CD4-positive, alpha-beta T cell treated with Interleukin-10 for 1 hour (primary cell): ENCODE measurements around the gene CDC45.
"Not testable (repeated sequence)": the region's sequence is repeated elsewhere in the genome, so short reads cannot be mapped to it uniquely, and the experiment has no call there.

Experiments
- DNase-seq: peaks from one replicate; pipeline ENCODE4 v3.0.0-alpha.2; 2020

The CDC45 gene, protein sequence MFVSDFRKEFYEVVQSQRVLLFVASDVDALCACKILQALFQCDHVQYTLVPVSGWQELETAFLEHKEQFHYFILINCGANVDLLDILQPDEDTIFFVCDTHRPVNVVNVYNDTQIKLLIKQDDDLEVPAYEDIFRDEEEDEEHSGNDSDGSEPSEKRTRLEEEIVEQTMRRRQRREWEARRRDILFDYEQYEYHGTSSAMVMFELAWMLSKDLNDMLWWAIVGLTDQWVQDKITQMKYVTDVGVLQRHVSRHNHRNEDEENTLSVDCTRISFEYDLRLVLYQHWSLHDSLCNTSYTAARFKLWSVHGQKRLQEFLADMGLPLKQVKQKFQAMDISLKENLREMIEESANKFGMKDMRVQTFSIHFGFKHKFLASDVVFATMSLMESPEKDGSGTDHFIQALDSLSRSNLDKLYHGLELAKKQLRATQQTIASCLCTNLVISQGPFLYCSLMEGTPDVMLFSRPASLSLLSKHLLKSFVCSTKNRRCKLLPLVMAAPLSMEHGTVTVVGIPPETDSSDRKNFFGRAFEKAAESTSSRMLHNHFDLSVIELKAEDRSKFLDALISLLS

DNA sequence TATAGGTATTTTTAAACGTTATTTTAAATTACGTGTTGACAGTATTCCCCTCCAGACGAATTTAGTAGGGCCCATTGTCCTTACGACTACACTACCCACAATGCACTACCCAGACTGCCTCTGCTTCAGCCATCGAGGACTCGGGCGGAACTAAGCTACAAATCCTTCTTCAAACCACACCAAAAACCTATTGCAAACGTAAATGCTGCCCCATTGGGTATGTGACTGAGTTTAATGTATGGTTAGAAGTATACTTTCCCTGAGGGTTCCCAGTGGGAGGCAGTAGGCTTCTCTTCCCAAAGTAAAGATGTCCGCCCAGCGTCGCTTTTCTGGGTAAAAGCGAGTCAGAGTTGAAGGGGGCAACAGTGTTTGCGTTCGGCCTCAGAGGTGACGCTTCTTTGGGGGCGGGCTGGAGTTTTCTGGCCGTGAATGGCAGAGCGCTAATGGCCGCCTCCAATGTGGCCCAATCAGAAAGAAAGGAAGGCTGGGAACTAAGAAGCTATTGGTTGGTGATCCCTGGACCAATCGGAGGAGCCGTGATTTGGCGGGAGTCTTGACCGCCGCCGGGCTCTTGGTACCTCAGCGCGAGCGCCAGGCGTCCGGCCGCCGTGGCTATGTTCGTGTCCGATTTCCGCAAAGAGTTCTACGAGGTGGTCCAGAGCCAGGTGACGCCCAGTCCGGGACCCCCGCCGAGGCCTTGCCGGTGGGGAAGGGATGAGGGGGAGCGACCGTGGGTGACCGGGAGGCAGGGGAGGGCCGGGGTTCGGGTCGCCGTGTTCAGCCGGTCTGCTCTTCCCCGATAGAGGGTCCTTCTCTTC is at the start of gene CDC45:
TSS of gene CDC45 (plus strand) at position 566 of the 818 bp plus-strand sequence. CDS start at position 615, 49 bp downstream.
- peak; percentile 97 for DNase-seq

DNA sequence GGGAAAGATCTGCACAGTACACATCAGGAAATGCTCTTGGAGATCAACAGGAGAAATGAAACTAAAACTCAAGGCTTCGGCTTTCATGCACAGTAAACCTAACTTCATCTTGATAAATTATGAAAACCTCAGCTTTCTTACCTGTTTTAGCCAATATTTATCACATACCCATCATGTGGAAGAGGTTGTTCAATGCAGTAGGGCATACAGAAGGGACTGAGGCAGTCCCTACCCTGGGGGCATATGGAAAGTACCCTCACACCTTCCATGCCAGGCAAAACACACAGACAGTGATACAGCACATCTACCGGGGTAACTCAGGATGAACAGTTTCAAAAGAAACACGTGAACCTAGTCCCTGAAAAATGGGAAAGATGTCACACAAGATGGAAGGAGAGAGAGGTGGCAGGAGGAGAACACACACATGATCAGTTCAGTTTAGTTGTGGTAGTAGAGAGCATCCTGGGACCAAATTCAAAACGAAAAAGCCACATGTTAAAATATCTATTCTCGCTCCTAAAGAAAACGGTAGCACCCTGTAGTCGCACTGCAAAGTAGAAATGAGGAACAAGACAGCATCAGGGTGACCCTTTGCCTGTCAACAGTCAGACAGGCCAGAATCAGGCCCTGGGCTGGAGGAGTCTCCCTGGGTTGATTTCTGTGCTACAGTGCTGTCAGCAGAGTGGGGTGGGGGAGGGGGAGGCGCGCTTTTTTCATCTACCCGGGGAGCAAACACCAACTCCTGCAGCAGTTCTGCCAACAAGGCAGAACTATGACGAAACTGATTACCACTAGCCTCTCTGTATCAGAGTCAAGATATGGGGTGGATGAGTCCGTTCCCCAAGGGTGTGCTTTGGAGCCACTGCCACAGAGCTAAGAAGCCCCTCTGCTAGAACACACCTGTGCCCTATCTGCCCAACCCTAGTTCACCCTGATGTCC is 49.5 kb upstream of the CDC45 start:
- DNase-seq = peak; percentile 48

DNA sequence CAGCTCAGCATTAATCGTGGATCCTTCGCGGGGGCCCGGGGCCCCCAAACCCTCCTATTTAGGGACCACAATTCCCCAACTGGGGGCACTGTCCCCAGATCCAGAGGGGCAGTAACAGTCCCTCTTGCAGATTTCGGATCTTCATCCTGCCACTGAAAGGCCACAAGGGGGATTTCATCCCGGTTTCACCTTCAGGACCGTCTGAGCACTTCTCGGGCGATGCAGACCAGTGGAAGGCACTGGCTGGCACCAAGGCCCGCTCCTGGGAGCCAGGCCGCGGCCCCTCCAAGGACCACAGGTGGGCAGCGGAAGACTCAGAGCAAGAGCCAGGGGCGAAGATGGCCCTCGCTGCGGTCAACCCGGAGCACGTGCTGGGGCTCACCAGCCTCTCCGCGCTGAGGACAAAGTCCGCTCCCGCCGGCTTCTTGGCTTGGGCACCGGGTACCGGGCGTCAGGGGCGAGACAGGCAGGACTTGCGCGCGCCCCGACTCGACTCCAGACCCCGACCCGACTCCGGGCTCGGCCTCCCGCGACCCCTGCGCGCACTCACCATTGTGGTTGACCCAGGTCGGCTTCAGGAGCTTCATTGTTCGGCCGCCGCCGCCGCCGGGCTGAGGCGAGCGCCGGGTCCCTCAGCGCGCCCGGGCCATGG is 48.7 kb upstream of the CDC45 start:
- peak; percentile 13 for DNase-seq

DNA sequence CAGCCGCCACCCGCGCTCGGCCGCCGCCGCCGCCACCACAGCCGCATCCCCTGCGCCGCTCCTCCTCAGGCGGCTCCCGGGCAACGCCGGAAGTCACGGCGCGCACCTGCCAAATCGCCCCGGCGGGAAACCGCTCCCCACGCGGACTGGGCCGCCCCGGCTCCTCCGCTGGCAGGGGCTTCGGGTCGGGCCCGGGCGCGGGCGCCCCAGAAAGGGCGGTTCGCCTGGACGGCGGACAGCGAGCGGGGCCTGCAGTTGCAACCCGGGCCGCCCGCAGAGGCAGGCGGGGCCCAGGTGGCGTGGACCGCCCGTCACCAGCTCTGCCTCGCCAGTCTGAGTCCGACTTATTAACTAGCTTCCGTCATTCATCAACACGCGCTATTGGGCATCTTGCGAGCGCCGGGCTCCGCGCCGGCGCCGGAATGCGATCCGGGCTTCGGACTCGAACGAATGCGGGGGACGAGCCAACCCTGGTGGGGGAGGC is 48.0 kb upstream of the CDC45 start, which contains the start of gene HIRA:
TSS of gene HIRA (minus strand) at position 85 of the 484 bp plus-strand sequence. CDS start 257 bp downstream, outside the sequence.
- DNase-seq = peak; percentile 88

DNA sequence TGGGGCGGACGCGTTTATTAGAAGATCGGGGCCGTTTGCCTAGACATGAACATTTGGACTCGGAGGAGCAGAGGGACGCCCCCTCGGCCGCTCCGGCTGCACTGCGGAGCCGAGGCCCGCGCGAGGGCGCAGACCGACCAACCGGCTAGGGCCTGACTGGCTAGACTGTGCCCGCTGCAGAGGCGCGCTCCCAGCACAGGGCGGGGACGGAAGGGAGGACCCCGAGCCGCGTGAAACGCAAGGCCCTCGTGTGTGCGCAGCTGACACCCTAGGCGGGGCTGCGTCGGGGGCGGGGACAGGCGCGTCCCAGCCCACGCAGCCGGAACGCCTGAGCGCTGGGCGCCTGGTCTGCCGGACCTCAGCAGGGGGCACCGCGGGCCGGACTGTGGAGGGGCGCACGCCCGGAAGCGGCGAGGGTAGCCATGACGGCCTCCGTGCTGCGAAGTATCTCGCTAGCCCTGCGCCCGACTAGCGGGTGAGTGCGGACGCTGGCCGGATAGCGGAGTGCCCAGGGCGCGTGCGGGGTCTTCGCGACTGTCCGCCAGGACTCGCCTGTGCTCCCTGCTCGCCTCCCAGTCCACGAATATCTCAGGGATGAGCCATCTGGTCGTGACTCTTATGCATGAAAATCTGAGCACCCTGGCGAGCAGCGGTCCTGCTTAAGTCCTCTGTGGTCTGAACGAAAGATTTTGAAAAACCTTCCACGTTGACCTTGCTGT is 47.4 kb upstream of the CDC45 start, which contains the start of gene MRPL40:
TSS of gene MRPL40 (plus strand) at position 413 of the 719 bp plus-strand sequence. CDS start at position 423, 10 bp downstream.
- peak; percentile 90 for DNase-seq

DNA sequence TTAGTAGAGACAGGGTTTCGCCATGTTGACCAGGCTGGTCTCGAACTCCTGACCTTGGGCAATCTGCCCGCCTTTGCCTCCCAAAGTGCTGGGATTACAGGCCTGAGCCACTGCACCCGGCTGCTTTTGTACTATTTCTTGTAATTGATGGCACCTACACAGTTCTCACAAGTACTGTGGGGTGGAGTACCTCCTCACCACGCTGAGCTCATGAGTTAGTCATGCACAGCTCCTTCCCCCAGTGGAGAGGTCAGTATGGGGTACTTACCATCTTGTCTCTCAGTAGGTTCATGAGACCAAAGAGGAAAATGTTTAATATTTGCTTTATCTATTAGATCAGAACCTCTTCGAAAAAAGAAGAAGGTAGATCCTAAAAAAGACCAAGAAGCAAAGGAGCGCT is 45.3 kb upstream of the CDC45 start:
- DNase-seq = no peak

DNA sequence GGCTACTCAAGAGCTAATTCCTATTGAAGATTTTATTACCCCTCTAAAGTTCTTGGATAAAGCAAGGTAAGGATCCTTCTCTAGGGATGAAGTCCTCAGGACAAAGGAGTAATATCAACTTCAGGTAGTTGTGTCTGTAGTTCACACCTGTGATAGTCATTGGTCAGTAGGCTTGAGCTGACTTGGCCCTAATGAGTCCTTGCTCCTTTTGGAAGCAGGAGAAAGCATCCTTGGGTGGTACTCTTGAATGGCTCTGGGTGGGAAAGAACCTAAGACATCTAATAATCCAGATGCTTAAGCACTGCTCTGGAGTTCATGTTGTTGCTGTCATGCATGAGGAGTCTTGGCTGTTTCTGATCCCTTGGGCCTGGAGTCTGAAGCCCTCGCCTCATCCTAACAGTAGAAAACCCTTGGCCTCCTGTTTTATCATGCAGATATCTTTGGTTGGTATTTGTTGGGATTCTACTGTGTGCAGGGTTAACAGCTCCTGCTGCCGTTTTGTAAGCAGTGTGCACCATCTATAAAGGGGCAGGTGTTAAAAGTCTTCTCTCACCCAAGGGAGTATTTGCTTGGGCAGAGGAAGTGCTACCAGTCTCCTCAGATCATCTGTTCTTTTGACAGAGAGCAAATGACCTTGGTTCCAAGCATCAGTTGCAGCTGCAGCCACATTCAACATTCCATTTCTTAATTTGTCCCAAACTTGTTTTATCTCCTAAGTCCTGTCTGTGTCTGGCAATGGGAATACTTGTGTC is 44.7 kb upstream of the CDC45 start:
- DNase-seq = no peak

DNA sequence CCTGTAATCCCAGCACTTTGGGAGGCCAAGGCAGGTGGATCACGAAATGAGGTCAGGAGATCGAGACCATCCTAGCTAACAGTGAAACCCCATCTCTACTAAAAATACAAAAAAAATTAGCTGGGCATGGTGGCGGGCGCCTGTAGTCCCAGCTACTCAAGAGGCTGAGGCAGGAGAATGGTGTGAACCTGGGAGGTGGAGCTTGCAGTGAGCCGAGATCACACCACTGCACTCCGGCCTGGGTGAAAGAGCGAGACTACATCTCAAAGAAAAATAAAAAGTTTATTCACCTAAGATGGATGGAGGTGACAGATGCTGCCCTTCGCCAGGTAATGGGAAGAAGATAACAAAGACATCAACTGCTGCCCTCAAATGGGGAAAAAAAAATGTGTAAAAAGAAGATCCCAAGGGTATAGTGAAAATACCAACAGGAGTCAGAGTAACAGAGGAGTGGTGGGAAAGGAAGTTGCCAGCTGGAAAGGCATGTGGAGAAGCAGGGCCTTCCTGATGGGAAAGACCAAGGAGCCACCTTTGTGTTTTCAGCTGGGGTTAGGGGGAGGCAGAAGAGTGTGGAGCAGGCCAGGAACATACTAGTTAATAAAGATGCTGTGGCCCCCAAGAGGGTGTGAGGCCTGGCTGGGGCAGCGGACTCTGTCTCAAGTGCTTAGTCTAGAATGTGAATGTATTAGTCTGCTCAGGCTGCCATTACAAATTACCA is 43.1 kb upstream of the CDC45 start:
- DNase-seq = not testable (repeated sequence)

DNA sequence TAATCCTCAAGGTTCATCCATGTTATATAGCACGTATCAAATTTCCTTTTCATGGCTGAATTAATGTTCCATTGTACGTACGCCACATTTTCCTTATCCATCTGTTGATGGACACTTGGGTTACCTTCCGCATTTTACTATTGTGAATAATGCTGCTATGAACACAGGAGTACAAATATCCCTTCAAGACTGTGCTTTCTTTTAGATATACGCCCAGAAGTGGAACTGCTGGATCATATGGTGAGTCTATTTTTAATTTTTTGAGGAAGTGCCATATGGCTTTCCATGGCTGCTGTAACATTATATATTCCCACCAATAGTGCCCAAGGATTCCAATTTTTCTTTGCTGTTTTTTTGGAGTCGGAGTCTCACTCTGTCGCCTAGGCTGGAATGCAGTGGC is 41.4 kb upstream of the CDC45 start:
- no peak for DNase-seq

DNA sequence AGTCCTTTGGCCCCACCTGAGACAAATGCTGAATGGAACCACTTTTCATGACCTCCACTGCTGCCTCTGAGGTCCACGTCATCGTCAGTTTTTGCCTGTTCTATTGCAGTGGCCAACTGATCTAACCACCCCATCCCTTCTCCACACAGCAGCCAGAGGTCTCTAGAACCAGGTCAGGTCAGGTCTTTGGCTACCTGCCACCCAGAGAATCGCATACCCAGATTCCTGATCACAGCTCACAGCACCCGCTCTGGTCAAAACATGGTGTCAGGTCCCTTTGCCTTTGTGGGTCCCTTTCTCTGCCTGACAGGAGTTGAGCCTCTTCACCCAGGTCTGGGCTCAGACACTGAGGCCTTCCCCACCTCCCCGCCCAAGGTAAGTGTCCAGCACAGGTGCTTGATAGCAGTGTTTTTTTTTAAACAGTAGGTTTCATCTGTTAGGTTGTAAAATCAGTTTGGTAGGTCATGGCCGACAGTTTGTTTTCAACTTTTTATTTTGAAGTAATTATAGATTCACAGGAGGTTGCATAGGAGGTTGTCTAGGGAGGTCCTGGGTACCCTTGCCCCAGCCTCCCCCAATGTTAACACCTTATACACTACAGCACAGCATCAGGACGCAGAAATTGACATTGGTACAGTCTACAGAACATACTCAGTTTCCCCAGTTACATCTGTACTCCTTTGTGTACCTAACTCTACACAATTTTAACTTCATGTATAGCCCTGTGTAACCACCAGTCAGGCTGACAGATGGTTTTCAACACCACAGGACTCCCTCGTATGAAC is 39.1 kb upstream of the CDC45 start:
- DNase-seq = no peak

DNA sequence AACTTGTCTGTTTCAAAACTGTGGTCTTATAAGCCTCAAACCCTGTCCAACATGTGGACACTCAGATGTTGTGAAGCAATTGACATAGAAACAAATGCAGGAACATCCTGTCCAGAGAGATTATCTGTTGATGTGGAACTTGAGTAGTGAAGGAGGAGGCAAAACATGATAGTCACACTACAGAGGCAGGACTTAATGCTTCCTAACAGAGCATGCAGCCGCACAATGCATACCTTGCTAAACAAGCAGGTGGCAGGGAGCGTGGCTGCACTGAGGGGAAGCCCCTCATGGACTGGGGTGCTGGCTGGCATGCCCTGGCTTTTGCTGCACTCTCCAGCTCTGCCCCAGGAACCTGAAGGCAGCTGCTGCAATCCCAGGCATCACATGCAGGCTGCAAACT is 37.6 kb upstream of the CDC45 start:
- DNase-seq = no peak

DNA sequence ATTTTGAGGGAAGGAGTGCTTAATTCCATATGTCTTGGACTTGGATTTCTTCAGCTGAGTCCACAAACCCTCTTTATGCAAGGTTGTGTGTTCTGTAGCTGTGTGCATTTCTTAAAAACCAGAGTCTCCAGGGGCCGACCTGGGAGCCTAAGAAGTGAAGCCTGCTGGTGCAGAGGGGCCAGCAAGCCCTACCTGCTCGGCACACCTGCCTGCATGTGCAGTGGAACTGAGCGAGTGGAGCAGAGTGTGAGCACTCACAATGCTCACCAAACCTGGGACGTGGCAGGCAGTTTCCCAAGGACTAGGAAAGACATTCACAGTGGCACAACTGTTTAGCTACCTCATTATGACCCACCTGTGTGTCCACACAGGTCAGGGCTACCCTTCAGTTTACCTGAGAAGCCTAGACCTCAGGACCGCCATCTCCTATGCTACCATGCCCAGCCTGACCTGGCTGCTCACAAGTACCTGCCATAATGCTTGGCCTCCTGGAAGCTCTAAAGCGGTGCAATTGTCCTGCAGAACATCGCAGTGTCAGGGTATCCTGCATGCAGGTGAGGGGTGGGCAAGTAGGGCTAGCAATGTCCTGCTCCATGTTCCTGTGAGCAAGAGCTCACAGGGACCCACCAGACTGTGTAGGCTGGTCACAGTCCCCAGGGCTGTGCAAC is 36.0 kb upstream of the CDC45 start:
- DNase-seq = no peak

DNA sequence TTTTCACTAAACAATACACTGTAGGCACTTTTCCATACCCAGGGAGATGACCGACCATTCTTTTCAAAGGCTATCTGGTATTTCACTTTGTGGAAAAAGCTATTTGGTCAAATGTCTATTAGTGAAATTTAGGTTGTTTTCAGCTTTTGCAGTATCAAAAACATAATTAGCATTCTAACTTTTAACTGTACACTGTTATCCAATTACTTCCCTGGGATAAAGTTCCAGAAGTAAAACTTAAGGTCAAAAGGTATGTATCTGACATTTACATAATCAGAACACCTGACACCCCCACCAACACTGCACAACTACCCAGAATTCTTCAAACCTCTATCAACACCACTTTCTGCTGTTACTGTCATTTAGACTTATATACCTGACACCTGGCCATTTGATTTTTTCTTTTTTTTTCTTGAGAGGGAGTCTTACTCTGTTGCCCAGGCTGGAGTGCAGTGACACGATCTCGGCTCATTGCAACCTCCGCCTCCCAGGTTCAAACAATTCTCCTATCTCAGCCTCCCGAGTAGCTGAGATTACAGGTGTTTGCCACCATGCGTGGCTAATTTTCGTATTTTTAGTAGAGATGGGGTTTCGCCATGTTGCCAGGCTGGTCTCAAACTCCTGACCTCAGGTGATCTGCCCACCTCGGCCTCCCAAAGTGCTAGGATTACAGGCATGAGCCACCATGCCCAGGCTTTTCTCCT is 34.3 kb upstream of the CDC45 start:
- DNase-seq = not testable (repeated sequence)

DNA sequence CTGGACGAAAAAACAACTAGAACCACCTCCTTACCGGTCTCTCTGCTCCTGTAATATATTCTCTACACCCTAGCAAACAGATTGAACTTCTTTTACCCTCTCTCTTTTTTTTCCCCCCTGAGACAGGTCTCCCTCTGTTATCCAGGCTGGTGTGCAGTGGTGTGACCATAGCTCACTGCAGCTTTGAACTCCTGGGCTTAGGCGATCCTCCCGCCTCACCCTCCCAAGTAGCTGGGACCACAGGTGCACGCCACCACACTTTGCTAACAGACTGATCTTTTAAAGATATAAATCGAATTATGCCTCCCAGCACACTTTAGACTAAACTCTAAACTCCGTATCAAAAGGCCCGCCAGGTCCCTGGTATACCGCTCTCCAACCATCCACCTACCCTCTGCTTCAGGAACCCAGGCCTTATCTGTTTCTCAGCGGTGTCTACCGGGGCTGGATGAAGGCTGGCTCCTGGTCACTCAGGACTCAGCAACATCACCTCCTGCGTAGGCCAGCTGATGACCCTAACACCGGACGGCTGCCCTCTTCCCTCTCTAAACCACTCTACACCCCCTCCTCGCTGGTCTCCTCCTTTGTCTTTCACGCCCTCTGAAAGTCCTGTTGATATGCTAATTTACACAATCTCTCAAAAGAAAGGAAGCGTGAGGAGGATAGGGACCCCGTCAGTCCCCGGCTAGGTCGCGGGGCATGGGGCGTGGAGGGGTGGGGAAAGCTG is 33.0 kb upstream of the CDC45 start:
- DNase-seq = no peak

DNA sequence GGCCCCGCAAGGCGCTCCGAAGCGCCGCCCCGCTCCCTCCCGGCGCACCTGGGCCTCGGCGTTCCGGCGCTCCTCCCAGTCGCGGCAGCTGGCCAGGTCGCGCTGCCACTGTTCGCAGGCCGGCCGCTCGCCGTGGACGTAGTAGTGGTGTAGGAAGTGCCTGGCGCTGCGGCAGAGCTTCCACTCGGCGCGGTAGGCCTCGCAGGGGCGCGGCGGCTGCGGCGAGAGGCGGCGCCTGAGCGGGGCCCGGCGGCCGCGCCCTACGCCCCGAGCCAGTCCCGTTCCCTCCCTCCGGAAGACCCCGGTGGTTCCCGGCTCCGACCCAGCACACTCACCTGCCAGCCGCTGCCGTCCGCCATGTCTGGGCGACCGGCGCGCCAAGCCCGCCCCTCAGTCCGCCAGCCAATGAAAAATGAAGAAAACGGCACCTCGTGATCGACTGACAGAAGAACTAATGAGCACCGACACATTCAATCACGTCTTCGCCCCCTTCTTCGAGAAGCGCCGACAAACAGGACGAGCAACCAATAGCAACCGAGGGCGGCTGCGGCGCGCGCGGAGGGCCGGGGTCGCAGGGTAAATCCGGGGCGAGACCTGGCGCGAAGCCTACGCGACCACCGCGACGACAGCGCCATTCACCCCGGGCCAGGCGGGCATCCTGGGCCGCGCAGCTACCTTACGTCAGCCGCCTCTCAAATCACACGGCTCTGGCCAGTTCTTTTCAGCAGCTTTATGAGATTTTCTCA is 32.2 kb upstream of the CDC45 start, which contains the start of gene C22orf39:
TSS of gene C22orf39 (minus strand) at position 382 of the 746 bp plus-strand sequence. CDS start at position 359, 23 bp downstream.
- DNase-seq = peak; percentile 95
